ENCODE data around the gene CEP104. TPM values are rescaled to one million over a fixed set of nuclear protein-coding genes. Genes with fewer than 3 reads are reported as not detected.

The CEP104 gene
- total RNA-seq, 4 donors from 2014 or later: 27.9 to 76.0 (median 33.9) TPM

- no peak for TF ChIP-seq CTCF (IDR thresholded peaks at IDR 0.05; ENCODE audit: low read depth)
Measured at GRCh38 chr1:3850857-3851256, 6.2 kb downstream of the CEP104 start.

GRCh38 chr1:3847081-3847480, 9.9 kb downstream of the CEP104 start:
- no peak for TF ChIP-seq CTCF (IDR thresholded peaks at IDR 0.05; ENCODE audit: low read depth)

- TF ChIP-seq CTCF (IDR thresholded peaks at IDR 0.05; ENCODE audit: low read depth): no peak
Measured at GRCh38 chr1:3846541-3846940, 10.5 kb downstream of the CEP104 start.

- TF ChIP-seq CTCF (IDR thresholded peaks at IDR 0.05; ENCODE audit: low read depth): no peak
Measured at GRCh38 chr1:3842912-3843311, 14.1 kb downstream of the CEP104 start.

- no peak for TF ChIP-seq CTCF (IDR thresholded peaks at IDR 0.05; ENCODE audit: low read depth)
Measured at GRCh38 chr1:3841491-3841890, 15.5 kb downstream of the CEP104 start.

- no peak for TF ChIP-seq CTCF (IDR thresholded peaks at IDR 0.05; ENCODE audit: low read depth)
Measured at GRCh38 chr1:3838788-3839187, 18.2 kb downstream of the CEP104 start.

GRCh38 chr1:3837685-3838084, 19.3 kb downstream of the CEP104 start:
- no peak for TF ChIP-seq CTCF (IDR thresholded peaks at IDR 0.05; ENCODE audit: low read depth)

All from subcutaneous adipose tissue (tissue), 4 donors.